ENCODE results near the gene IL2.

- TF ChIP-seq EZH2 (IDR thresholded peaks at IDR 0.05; ENCODE audit: borderline replicate concordance, low read depth, low read length, severe bottlenecking) (no peak), CTCF (IDR thresholded peaks at IDR 0.05; ENCODE audit: extremely low read depth in 1 of 2, insufficient read depth in 1 of 2, low read depth in 1 of 2, low read length in 2 of 2) (no peak), POLR2A (IDR thresholded peaks at IDR 0.05; ENCODE audit: low read depth, low read length) (no peak), POLR2AphosphoS5 (IDR thresholded peaks at IDR 0.05; ENCODE audit: insufficient read depth, low read depth, low read length) (no peak), MAX (IDR thresholded peaks at IDR 0.05; ENCODE audit: insufficient read depth, insufficient read length) (no peak), GATA2 (IDR thresholded peaks at IDR 0.05; ENCODE audit: insufficient read depth, insufficient read length, low read depth, low read length) (no peak), JUN (IDR thresholded peaks at IDR 0.05; ENCODE audit: borderline replicate concordance, insufficient read depth, insufficient read length, low read depth) (no peak)
Measured at GRCh38 chr4:122453384-122453995, 3.0 kb downstream of the IL2 start.
